ENCODE measurements around the gene RRAGB.

The RRAGB gene

GRCh38 chrX:55709735-55710134 lies 7.8 kb upstream of the RRAGB start:
- no peak for FAIRE-seq

GRCh38 chrX:55710701-55711100 lies 6.8 kb upstream of the RRAGB start:
- DNase-seq (ENCODE audit: insufficient read length, low spot score): no peak

More at GRCh38 chrX:55709735-55710134, 7.8 kb upstream of the RRAGB start:
- no peak for TF ChIP-seq CTCF (IDR thresholded peaks at IDR 0.05; ENCODE audit: insufficient read depth, missing control alignments)
- no peak for DNase-seq (ENCODE audit: insufficient read length, low spot score)

GRCh38 chrX:55713631-55714030 lies 3.9 kb upstream of the RRAGB start:
- no peak for DNase-seq (ENCODE audit: insufficient read length, low spot score)
- TF ChIP-seq CTCF (IDR thresholded peaks at IDR 0.05; ENCODE audit: insufficient read depth, missing control alignments): no peak
- no peak for FAIRE-seq

More at GRCh38 chrX:55710701-55711100, 6.8 kb upstream of the RRAGB start:
- TF ChIP-seq CTCF (IDR thresholded peaks at IDR 0.05; ENCODE audit: insufficient read depth, missing control alignments): no peak
- no peak for FAIRE-seq

- DNase-seq (ENCODE audit: insufficient read length, low spot score) (no peak), FAIRE-seq (no peak)
- TF ChIP-seq CTCF (IDR thresholded peaks at IDR 0.05; ENCODE audit: insufficient read depth, missing control alignments): no peak
Observed at GRCh38 chrX:55714161-55714560, 3.4 kb upstream of the RRAGB start.

GRCh38 chrX:55715847-55716246 lies 1.7 kb upstream of the RRAGB start:
- no peak for TF ChIP-seq CTCF (IDR thresholded peaks at IDR 0.05; ENCODE audit: insufficient read depth, missing control alignments)
- DNase-seq (ENCODE audit: insufficient read length, low spot score) (no peak), FAIRE-seq (no peak)

- TF ChIP-seq CTCF (IDR thresholded peaks at IDR 0.05; ENCODE audit: insufficient read depth, missing control alignments): no peak
- no peak for FAIRE-seq
- DNase-seq (ENCODE audit: insufficient read length, low spot score): no peak
Observed at GRCh38 chrX:55716937-55717336, 612 bp upstream of the RRAGB start.

GRCh38 chrX:55731826-55732225 lies 14.3 kb downstream of the RRAGB start:
- FAIRE-seq (no peak), DNase-seq (ENCODE audit: insufficient read length, low spot score) (no peak)
- TF ChIP-seq CTCF (IDR thresholded peaks at IDR 0.05; ENCODE audit: insufficient read depth, missing control alignments): no peak

Measured in D721Med (cell line).